Loucy (cell line): ENCODE measurements around the gene HCN1.

Experiments used
- H2AFZ ChIP-seq: fragments of 200-600 bp; sonication (generic); 2 replicates; pipeline ENCODE4 v1.6.0; 2016; ENCODE audit warnings: antibody characterized with exemption, mild to moderate bottlenecking, low read length, moderate library complexity
- H3F3A ChIP-seq: fragments of 200-600 bp; 2 replicates; pipeline ENCODE4 v1.6.0; 2016; ENCODE audit warnings: antibody characterized with exemption, low read depth, mild to moderate bottlenecking
- H3K27me3 ChIP-seq: fragments of 200-600 bp; sonication (generic); 2 replicates; pipeline ENCODE4 v1.6.1; 2014; ENCODE audit warnings: low read length, mild to moderate bottlenecking; ENCODE audit not compliant: insufficient read depth, poor library complexity, severe bottlenecking
- H3K36me3 ChIP-seq: fragments of 200-600 bp; sonication (generic); 2 replicates; pipeline ENCODE4 v1.6.1; 2016; ENCODE audit warnings: low read length; ENCODE audit not compliant: insufficient read depth
- H3K4me1 ChIP-seq: fragments of 200-600 bp; sonication (generic); 2 replicates; pipeline ENCODE4 v1.5.1; 2014; ENCODE audit warnings: low read length, mild to moderate bottlenecking; ENCODE audit not compliant: insufficient read depth, poor library complexity, severe bottlenecking
- H3K4me2 ChIP-seq: fragments of 200-600 bp; sonication (generic); 2 replicates; pipeline ENCODE4 v1.6.0; 2014; ENCODE audit warnings: antibody characterized with exemption, low read length, low read depth, mild to moderate bottlenecking; ENCODE audit not compliant: poor library complexity, severe bottlenecking
- H3K4me3 ChIP-seq: fragments of 200-600 bp; sonication (generic); 2 replicates; pipeline ENCODE4 v1.5.1; 2014; ENCODE audit warnings: low read length, mild to moderate bottlenecking, mixed read lengths; ENCODE audit not compliant: poor library complexity, severe bottlenecking
- H3K79me2 ChIP-seq: fragments of 200-600 bp; sonication (generic); 2 replicates; pipeline ENCODE4 v1.6.1; 2014; ENCODE audit warnings: low read length; ENCODE audit not compliant: insufficient read depth
- H3K9ac ChIP-seq: fragments of 200-600 bp; sonication (generic); 2 replicates; pipeline ENCODE4 v1.6.0; 2014; ENCODE audit warnings: mild to moderate bottlenecking, low read depth, low read length, moderate library complexity; ENCODE audit not compliant: poor library complexity, severe bottlenecking
- H3K9me2 ChIP-seq: fragments of 200-600 bp; sonication (generic); replicated peaks from 2 replicates; pipeline ENCODE4 v1.6.1; 2016; ENCODE audit warnings: low read depth, low read length, mixed read lengths
- H3K9me3 ChIP-seq: fragments of 200-600 bp; sonication (generic); 2 replicates; pipeline ENCODE4 v1.6.1; 2014; ENCODE audit warnings: mild to moderate bottlenecking, antibody characterized with exemption, low read length, low read depth; ENCODE audit not compliant: insufficient read depth
- H4K20me1 ChIP-seq: fragments of 200-600 bp; sonication (generic); 2 replicates; pipeline ENCODE4 v1.6.0; 2014; ENCODE audit warnings: antibody characterized with exemption, low read length, mild to moderate bottlenecking; ENCODE audit not compliant: insufficient read depth, poor library complexity, severe bottlenecking
- CTCF ChIP-seq: fragments of 200-600 bp; sonication (generic); conservative IDR thresholded peaks from 2 replicates; pipeline ENCODE4 v1.5.1; 2014; ENCODE audit warnings: mild to moderate bottlenecking, antibody characterized with exemption, low read length
- EZH2phosphoT487 ChIP-seq: fragments of 200-600 bp; IDR thresholded peaks from 2 replicates; pipeline ENCODE4 v1.6.1; 2018; ENCODE audit warnings: antibody characterized with exemption, mild to moderate bottlenecking, moderate library complexity, borderline replicate concordance

HCN1 gene

DNA sequence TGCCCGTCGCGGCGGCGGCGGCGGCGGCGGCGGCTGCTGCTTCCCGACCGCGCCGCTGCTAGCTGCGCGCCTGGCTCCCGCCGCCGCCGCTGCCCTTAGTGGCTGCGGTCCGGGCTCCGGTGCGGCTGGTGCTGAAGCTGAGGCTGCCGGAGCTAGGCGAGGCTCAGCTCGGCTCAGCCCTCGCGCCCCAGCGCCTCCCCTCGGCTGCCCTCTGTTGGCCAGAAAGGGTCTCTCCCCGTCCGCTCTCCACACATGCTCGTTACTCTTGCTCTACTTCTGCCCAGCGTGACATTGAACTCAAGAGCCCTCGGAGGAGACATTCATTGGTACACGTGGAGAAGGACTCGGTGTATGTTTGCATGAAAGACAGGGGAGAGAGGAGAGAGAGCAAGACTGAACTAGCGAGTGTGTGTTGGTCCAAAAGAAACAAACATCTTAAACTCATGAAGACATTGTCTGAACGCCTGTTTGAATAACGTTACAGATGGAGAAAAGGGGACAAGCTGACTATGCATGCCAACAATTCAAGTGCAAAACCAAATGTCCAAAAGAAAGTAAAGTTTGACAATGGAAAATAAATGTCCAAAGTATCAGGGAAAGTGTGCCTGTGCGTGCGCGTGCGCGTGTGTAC is at the start of gene HCN1:
Gene HCN1, minus strand, starts transcription at position 175 of the 631 bp plus-strand sequence.
- Histone ChIP-seq H3K9ac (no peak within 1 kb of the TSS), H3F3A (no peaks in the 10 kb centered on the region), H3K27me3 (no peaks in the 10 kb centered on the region), H3K79me2 (no peaks in the 10 kb centered on the region), H3K36me3 (no peaks in the 10 kb centered on the region), H3K4me2 (no peak within 1 kb of the TSS), H3K4me3 (no peak within 1 kb of the TSS), H4K20me1 (no peaks in the 10 kb centered on the region), H3K4me1 (no peaks in the 10 kb centered on the region), H2AFZ (no peak within 1 kb of the TSS), H3K9me2 (no peaks in the 10 kb centered on the region), H3K9me3 (no peaks in the 10 kb centered on the region)
- no peak for TF ChIP-seq CTCF
- no peak for TF ChIP-seq EZH2phosphoT487

DNA sequence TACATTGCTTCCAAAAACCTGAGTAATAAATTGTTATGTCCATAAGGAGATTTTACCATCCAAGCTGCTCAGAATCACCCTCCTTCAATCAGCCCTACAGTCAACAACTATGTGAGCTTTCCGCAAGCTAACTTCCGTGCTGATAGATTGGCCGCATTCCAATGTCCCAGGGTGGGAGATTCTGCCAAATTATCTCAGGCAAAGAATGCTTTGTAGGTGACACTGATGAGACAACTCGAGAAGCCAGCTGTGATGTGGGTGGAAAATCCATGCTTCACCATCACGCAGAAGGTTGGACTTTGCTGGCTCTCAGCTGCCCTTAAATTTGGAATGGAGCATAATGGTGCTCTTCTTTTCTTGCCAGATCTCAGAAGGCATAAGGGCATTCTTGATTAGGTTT is 44.9 kb upstream of the HCN1 start:
- Histone ChIP-seq H3K9me3 (no peaks in the 10 kb centered on the region), H3K9me2 (no peaks in the 10 kb centered on the region), H2AFZ (no peak overlapping the region), H3F3A (no peaks in the 10 kb centered on the region), H3K4me3 (no peak overlapping the region), H3K9ac (no peak overlapping the region), H3K79me2 (no peaks in the 10 kb centered on the region), H3K4me1 (no peaks in the 10 kb centered on the region), H4K20me1 (no peaks in the 10 kb centered on the region), H3K36me3 (no peaks in the 10 kb centered on the region), H3K4me2 (no peak overlapping the region), H3K27me3 (no peaks in the 10 kb centered on the region)
- TF ChIP-seq CTCF (no peak), EZH2phosphoT487 (no peak)

GRCh38 chr5:45737153-45737552 is 41.0 kb upstream of the HCN1 start:
- Histone ChIP-seq H4K20me1 (no peaks in the 10 kb centered on the region), H3K4me2 (no peak overlapping the region), H3K27me3 (no peaks in the 10 kb centered on the region), H3K79me2 (no peaks in the 10 kb centered on the region), H3K9me3 (no peaks in the 10 kb centered on the region), H3K9ac (no peak overlapping the region), H3F3A (no peaks in the 10 kb centered on the region), H3K4me1 (no peaks in the 10 kb centered on the region), H3K4me3 (no peak overlapping the region), H3K9me2 (no peaks in the 10 kb centered on the region), H3K36me3 (no peaks in the 10 kb centered on the region), H2AFZ (no peak overlapping the region)
- TF ChIP-seq CTCF = no peak
- TF ChIP-seq EZH2phosphoT487 = no peak
